K562 (cell line): ENCODE measurements around the gene TMEM120A. TPM values are rescaled to one million over a fixed set of nuclear protein-coding genes. Genes with fewer than 3 reads are reported as not detected.

ENCODE experiments used
- ATAC-seq: fragments of 200-7000 bp; cut with Tn5 transposase; 3 replicates; pipeline ENCODE4 v1.9.1; 2020; ENCODE audit warnings: moderate library complexity
- BruUV-seq: library from RNA; stranded (reverse); fragments of 400-500 nt; replicated peaks from 2 replicates; lab custom pipeline; 2021; lab: Mats Ljungman, UMichigan
- CTCF ChIA-PET: fragments of 300-600 bp; formaldehyde crosslinking; extraction: SDS; loops from one replicate; lab custom pipeline; 2021; ENCODE audit warnings: low intra/inter-chr PET ratio; lab: Yijun Ruan, JAX
- POLR2A ChIA-PET: fragments of 300-600, 350-650 bp; sonication (Branson Sonifier 250); formaldehyde crosslinking; extraction: SDS; loops from one replicate; lab custom pipeline; 2021; ENCODE audit warnings: antibody characterized with exemption, inconsistent platforms; lab: Yijun Ruan, JAX
- DNase-seq, 4 experiments: peaks; one replicate each; pipeline versions ENCODE4 v3.0.0 to v3.0.0-alpha.2; 2011 to 2018; ENCODE audit warnings: low spot score in 3 of 4, mixed read lengths in 3 of 4; ENCODE audit errors: extremely low read depth in 1 of 4
- FAIRE-seq: peaks from 2 replicates; lab custom pipeline; 2011; peaks lifted over from hg19 to GRCh38; lab: Jason Lieb, UNC
- H2AFZ ChIP-seq: 2 replicates; pipeline ENCODE4 v1.6.0; 2011; ENCODE audit warnings: low read depth, low read length, control low read depth, inconsistent platforms
- H3K27ac ChIP-seq: fragments of 200-600 bp; 3 replicates; pipeline ENCODE4 v1.8.0; 2011; ENCODE audit warnings: low read depth, mild to moderate bottlenecking, control low read depth, inconsistent platforms, low read length, moderate library complexity, mixed read lengths; ENCODE audit errors: extremely low read depth
- H3K27me3 ChIP-seq, 2 experiments: fragments of 300-600 bp in 1 of 2; 2 replicates in 1 of 2; 3 replicates in 1 of 2; pipeline versions ENCODE4 v1.6.0 to v1.8.0; 2011; ENCODE audit warnings: inconsistent platforms in 2 of 2, low read length in 2 of 2, mild to moderate bottlenecking in 1 of 2, mixed read lengths in 1 of 2, moderate library complexity in 1 of 2; ENCODE audit not compliant: control insufficient read depth in 2 of 2, insufficient read depth in 2 of 2
- H3K36me3 ChIP-seq: fragments of 300-600 bp; 3 replicates; pipeline ENCODE4 v1.8.0; 2011; ENCODE audit warnings: mild to moderate bottlenecking, low read length, inconsistent platforms; ENCODE audit not compliant: control insufficient read depth, insufficient read depth
- H3K4me1 ChIP-seq, 2 experiments: fragments of 200-600 bp in 1 of 2; replicated peaks in 1 of 2; 2 replicates in 1 of 2; 3 replicates in 1 of 2; pipeline versions ENCODE4 v1.5.1 to v1.8.0; 2011; ENCODE audit warnings: inconsistent platforms in 2 of 2, low read length in 2 of 2, mild to moderate bottlenecking in 1 of 2, mixed read lengths in 1 of 2, moderate library complexity in 1 of 2; ENCODE audit not compliant: control insufficient read depth in 2 of 2, insufficient read depth in 2 of 2
- H3K4me2 ChIP-seq: 2 replicates; pipeline ENCODE4 v1.6.1; 2011; ENCODE audit warnings: low read length, control low read depth, inconsistent platforms, mixed read lengths; ENCODE audit not compliant: insufficient read depth
- H3K4me3 ChIP-seq: fragments of 200-600 bp; sonication (generic), shearing (Covaris generic); 2 replicates; pipeline ENCODE4 v1.5.1; 2016; ENCODE audit warnings: control low read depth, inconsistent platforms
- H3K79me2 ChIP-seq: fragments of 200-600 bp; 3 replicates; pipeline ENCODE4 v1.8.0; 2011; ENCODE audit warnings: low read length, inconsistent platforms; ENCODE audit not compliant: control insufficient read depth, insufficient read depth
- H3K9ac ChIP-seq, 2 experiments: 2 replicates each; pipeline versions ENCODE4 v1.6.0 to v1.6.1; 2011; ENCODE audit warnings: low read depth in 2 of 2, low read length in 2 of 2, control low read depth in 1 of 2, inconsistent platforms in 1 of 2, mild to moderate bottlenecking in 1 of 2, mixed read lengths in 1 of 2; ENCODE audit not compliant: insufficient read depth in 1 of 2
- H3K9me1 ChIP-seq: one replicate; pipeline ENCODE4 v1.6.0; 2011; ENCODE audit warnings: inconsistent platforms, mild to moderate bottlenecking, low read length, moderate library complexity; ENCODE audit not compliant: control insufficient read depth, insufficient read depth
- H3K9me3 ChIP-seq: replicated peaks from 2 replicates; pipeline ENCODE4 v1.5.1; 2011; ENCODE audit warnings: low read depth, low read length, inconsistent platforms; ENCODE audit not compliant: control insufficient read depth, insufficient read depth
- H4K20me1 ChIP-seq: replicated peaks from 2 replicates; pipeline ENCODE4 v1.6.1; 2011; ENCODE audit warnings: low read length, inconsistent platforms, mixed read lengths; ENCODE audit not compliant: control insufficient read depth, insufficient read depth
- ATF1 ChIP-seq, 2 experiments: fragments of 450-650 bp in 1 of 2; IDR thresholded peaks; 2 replicates each; pipeline ENCODE4 v1.6.1; 2016; ENCODE audit warnings: missing compliant biosample characterization in 1 of 2, missing genetic modification characterization in 1 of 2
- NELFE ChIP-seq: IDR thresholded peaks from 2 replicates; pipeline ENCODE4 v1.6.1; 2011; ENCODE audit warnings: mild to moderate bottlenecking; ENCODE audit not compliant: insufficient read depth, insufficient read length
- POLR2G ChIP-seq: fragments of 200-400 bp; formaldehyde crosslinking; IDR thresholded peaks from 2 replicates; pipeline ENCODE4 v1.6.1; 2017; ENCODE audit warnings: low read depth, mild to moderate bottlenecking, antibody characterized with exemption, low read length, moderate library complexity
- ZNF408 ChIP-seq: fragments of 250-450 bp; sonication (Bioruptor Pico); IDR thresholded peaks from 2 replicates; pipeline ENCODE4 v1.4.0; 2020; ENCODE audit warnings: low read depth, mild to moderate bottlenecking, moderate library complexity
- WGBS: fragments of 100-300 bp; shearing (Covaris generic); methylation state at CpG from one replicate; pipeline ENCODE4 v1.1.6; 2016; ENCODE audit warnings: low coverage, mixed read lengths; ENCODE audit not compliant: insufficient coverage; ENCODE audit errors: missing lambda C conversion rate; 5-methylcytosine and 5-hydroxymethylcytosine counted together
- in situ Hi-C: fragments of 300-500 bp; cut with MboI; formaldehyde crosslinking; loops from 4 replicates; pipeline ENCODE4 v1.15.0; 2018; ENCODE audit warnings: inconsistent platforms, mixed read lengths
- intact Hi-C: fragments of 100-400 bp; cut with micrococcal nuclease; formaldehyde crosslinking; loops from 2 replicates; pipeline ENCODE4 v1.14.2; 2022
- polyA plus RNA-seq, 8 experiments: library from polyadenylated mRNA; depleted of rRNA in 4 of 8; stranded (reverse) in 5 of 8; unstranded in 3 of 8; fragments of >200 nt; fragmentation: Nextera tagmentation in 2 of 8; fragmentation: Illumina TruSeq in 1 of 8; extraction: Ambion mirVana in 2 of 8; extraction: Trizol in 1 of 8; gene quantifications; 2 replicates each; pipeline versions ENCODE4 v1.2.1 to v1.2.3, GENCODE V29; 2011 to 2014; ENCODE audit warnings: inconsistent platforms in 1 of 8, missing spikeins in 1 of 8
- total RNA-seq, 7 experiments: library from RNA; depleted of rRNA in 6 of 7; stranded (reverse); fragments of >200 nt in 6 of 7; fragmentation: Illumina TruSeq in 2 of 7; extraction: Trizol in 2 of 7; gene quantifications; 2 replicates each; pipeline versions ENCODE4 v1.2.1 to v1.2.3, GENCODE V29; 2011 to 2021; ENCODE audit warnings: low replicate concordance in 1 of 7

The TMEM120A gene
- total and polyA plus RNA-seq, 9 of the 15 experiments (the other 6 are each of a cell fraction or from before 2014, with no cell fraction given): 2.3 to 90.2 (median 22.9) TPM

DNA sequence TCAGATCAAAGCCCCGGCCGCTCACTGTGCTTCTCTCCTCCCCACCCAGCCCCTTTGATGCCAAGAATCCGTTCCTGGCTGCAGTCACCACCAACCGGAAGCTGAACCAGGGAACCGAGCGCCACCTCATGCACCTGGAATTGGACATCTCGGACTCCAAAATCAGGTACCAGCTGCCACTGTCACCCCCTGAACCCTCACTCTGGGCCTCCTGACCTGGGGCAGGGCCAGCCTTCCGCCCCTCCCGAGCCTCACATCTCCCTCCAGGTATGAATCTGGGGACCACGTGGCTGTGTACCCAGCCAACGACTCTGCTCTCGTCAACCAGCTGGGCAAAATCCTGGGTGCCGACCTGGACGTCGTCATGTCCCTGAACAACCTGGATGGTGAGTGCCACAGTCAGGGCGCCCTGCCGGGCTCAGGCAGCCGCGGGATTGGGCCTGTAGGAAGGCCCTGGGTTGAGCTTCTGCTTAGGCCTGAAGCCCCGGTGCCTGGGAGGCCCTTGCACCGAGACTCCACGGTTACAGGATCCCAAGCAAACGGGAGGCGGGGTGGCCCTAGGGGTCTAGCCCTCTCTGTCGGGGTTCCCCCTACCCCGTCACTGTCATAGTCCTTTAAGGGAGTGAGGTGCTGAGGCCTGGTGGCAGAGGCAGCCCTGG lies 10.8 kb downstream of the TMEM120A start:
- Histone ChIP-seq H3K27ac (no peak overlapping the region), H2AFZ (no peak overlapping the region), H3K4me3 (no peak overlapping the region), H3K36me3 (peaks cover 94% of the 10 kb centered on the region; the same call in 2 of the 3 replicates), H3K4me2 (no peak overlapping the region), H3K4me1 (peaks cover 0 to 66% of the 10 kb centered on the region in 2 experiments; a peak in 2 of 5 replicates), H3K9me3 (no peaks in the 10 kb centered on the region), H3K79me2 (no peaks in the 10 kb centered on the region), H3K9ac (no peak overlapping the region; a peak in 1 of 4 replicates), H3K27me3 (no peaks in the 10 kb centered on the region), H4K20me1 (peaks cover 3% of the 10 kb centered on the region; the same call in 1 of the 2 replicates), H3K9me1 (peaks cover 4% of the 10 kb centered on the region)
- ChIA-PET CTCF (interaction anchor here (0.6 kb wide), 1 partner anchor 293 kb away, joined by 3 read pairs; no protein-coding TSS in a partner anchor), POLR2A (no interaction called here)
- FAIRE-seq (no peak), ATAC-seq (no peak), DNase-seq (no peak)
- BruUV-seq: no TSS peak
- TF ChIP-seq POLR2G (peak; percentile 71), ATF1 (CRISPR knock-in tag; IDR thresholded peaks at IDR 0.05) (no peak), ATF1 (tag; IDR thresholded peaks at IDR 0.05) (no peak), NELFE (no peak), ZNF408 (CRISPR knock-in tag) (no peak)
- WGBS: 89% methylated on average over 26 of the region's 26 CpGs
- intact Hi-C loops (no loop called here), in situ Hi-C loops (no loop called here)
